Measurements from ENCODE around the gene RND2. TPM values are rescaled to one million over a fixed set of nuclear protein-coding genes. Genes with fewer than 3 reads are reported as not detected.

Gene RND2
- total and polyA plus RNA-seq, 9 of the 15 experiments (the other 6 are each of a cell fraction or from before 2014, with no cell fraction given) = 0.15 to 1.9 (median 0.98) TPM

- TF ChIP-seq, protein P1, sequence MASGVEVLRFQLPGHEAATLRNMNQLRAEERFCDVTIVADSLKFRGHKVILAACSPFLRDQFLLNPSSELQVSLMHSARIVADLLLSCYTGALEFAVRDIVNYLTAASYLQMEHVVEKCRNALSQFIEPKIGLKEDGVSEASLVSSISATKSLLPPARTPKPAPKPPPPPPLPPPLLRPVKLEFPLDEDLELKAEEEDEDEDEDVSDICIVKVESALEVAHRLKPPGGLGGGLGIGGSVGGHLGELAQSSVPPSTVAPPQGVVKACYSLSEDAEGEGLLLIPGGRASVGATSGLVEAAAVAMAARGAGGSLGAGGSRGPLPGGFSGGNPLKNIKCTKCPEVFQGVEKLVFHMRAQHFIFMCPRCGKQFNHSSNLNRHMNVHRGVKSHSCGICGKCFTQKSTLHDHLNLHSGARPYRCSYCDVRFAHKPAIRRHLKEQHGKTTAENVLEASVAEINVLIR (CRISPR knock-in tag; IDR thresholded peaks at IDR 0.05) = no peak
- TF ChIP-seq, protein P2, sequence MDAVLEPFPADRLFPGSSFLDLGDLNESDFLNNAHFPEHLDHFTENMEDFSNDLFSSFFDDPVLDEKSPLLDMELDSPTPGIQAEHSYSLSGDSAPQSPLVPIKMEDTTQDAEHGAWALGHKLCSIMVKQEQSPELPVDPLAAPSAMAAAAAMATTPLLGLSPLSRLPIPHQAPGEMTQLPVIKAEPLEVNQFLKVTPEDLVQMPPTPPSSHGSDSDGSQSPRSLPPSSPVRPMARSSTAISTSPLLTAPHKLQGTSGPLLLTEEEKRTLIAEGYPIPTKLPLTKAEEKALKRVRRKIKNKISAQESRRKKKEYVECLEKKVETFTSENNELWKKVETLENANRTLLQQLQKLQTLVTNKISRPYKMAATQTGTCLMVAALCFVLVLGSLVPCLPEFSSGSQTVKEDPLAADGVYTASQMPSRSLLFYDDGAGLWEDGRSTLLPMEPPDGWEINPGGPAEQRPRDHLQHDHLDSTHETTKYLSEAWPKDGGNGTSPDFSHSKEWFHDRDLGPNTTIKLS (IDR thresholded peaks at IDR 0.05; ENCODE audit: borderline replicate concordance, low read depth) = peak; percentile 72; the same call in 1 of the 2 replicates
- no peak for TF ChIP-seq TAF7 (tag; IDR thresholded peaks at IDR 0.05)
- no peak for TF ChIP-seq RBM22 (IDR thresholded peaks at IDR 0.05; ENCODE audit: low read depth, low read length, poor library complexity, severe bottlenecking)
- no peak; the same call in 1 of the 2 replicates for TF ChIP-seq TEAD4 (IDR thresholded peaks at IDR 0.05; ENCODE audit: low read length)
- TF ChIP-seq TEAD4 (CRISPR knock-in tag; IDR thresholded peaks at IDR 0.05; ENCODE audit: borderline replicate concordance) = no peak
- peak; percentile 78; the same call in 1 of the 2 replicates for TF ChIP-seq MTA3 (IDR thresholded peaks at IDR 0.05; ENCODE audit: borderline replicate concordance)
- 0 out of 2 replicates have a peak, but pooled peaks have one; percentile 24 for TF ChIP-seq JUNB (CRISPR knock-in tag; conservative IDR thresholded peaks at IDR 0.05)
- TF ChIP-seq EZH2 (IDR thresholded peaks at IDR 0.05; ENCODE audit: borderline replicate concordance, low read depth, low read length) = no peak
- TF ChIP-seq ZBTB17 (CRISPR knock-in tag; IDR thresholded peaks at IDR 0.05) = no peak
- peak; percentile 56; the same call in 1 of the 2 replicates for TF ChIP-seq ZNF589 (CRISPR knock-in tag; IDR thresholded peaks at IDR 0.05; ENCODE audit: low read depth)
- TF ChIP-seq, protein P3, sequence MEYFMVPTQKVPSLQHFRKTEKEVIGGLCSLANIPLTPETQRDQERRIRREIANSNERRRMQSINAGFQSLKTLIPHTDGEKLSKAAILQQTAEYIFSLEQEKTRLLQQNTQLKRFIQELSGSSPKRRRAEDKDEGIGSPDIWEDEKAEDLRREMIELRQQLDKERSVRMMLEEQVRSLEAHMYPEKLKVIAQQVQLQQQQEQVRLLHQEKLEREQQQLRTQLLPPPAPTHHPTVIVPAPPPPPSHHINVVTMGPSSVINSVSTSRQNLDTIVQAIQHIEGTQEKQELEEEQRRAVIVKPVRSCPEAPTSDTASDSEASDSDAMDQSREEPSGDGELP (CRISPR knock-in tag; IDR thresholded peaks at IDR 0.05; ENCODE audit: borderline replicate concordance) = peak; percentile 66; the same call in 1 of the 2 replicates
- peak; percentile 66 for TF ChIP-seq RBFOX2 (IDR thresholded peaks at IDR 0.05; ENCODE audit: low read depth, low read length)
- no peak for TF ChIP-seq ELK1 (CRISPR knock-in tag; IDR thresholded peaks at IDR 0.05)
- TF ChIP-seq ZNF395 (CRISPR knock-in tag; IDR thresholded peaks at IDR 0.05) = no peak; the same call in 1 of the 2 replicates
- no peak for TF ChIP-seq FOXP4 (CRISPR knock-in tag; IDR thresholded peaks at IDR 0.05; ENCODE audit: borderline replicate concordance)
- TF ChIP-seq BHLHE40 (IDR thresholded peaks at IDR 0.05; ENCODE audit: low read length) = peak; percentile 53
- no peak for TF ChIP-seq ADNP (tag; IDR thresholded peaks at IDR 0.05)
Observed at GRCh38 chr17:43024407-43025289, at the start of gene RND2 (continued).

Data from K562 (cell line).